Measurements from ENCODE around the gene BNIP1.

Gene BNIP1

GRCh38 chr5:173208296-173208695, 64.0 kb downstream of the BNIP1 start:
- DNase-seq (ENCODE audit: insufficient read length, low spot score) (no peak), FAIRE-seq (no peak)

- FAIRE-seq (no peak), DNase-seq (ENCODE audit: insufficient read length, low spot score) (no peak)
These were observed 66.5 kb downstream of the BNIP1 start for GRCh38 chr5:173210877-173211276.

GRCh38 chr5:173211284-173211683, 67.0 kb downstream of the BNIP1 start:
- FAIRE-seq: no peak
- DNase-seq (ENCODE audit: insufficient read length, low spot score): no peak

- FAIRE-seq: no peak
These were observed 69.1 kb downstream of the BNIP1 start for GRCh38 chr5:173213236-173213933.

More at GRCh38 chr5:173213236-173213933, 69.1 kb downstream of the BNIP1 start:
- no peak for DNase-seq (ENCODE audit: insufficient read length, low spot score)

Measured in HTR-8/SVneo (cell line).